PC-9 (cell line): ENCODE results near the gene IL1RAP. TPM values are rescaled to one million over a fixed set of nuclear protein-coding genes. Genes with fewer than 3 reads are reported as not detected.

Experiments
- BruUV-seq: library from RNA; stranded (reverse); fragments of 400-500 nt; replicated peaks from 2 replicates; lab custom pipeline; 2021; lab: Mats Ljungman, UMichigan
- CTCF ChIA-PET: fragments of 300-600 bp; sonication (Branson Sonifier 250); formaldehyde crosslinking; loops from one replicate; lab custom pipeline; 2022; ENCODE audit warnings: antibody characterized with exemption; lab: Charles Lee
- POLR2A ChIA-PET: fragments of 300-600 bp; sonication (Branson Sonifier 250); formaldehyde crosslinking; loops from one replicate; lab custom pipeline; 2022; ENCODE audit warnings: antibody characterized with exemption; ENCODE audit not compliant: unreplicated experiment; lab: Charles Lee
- DNase-seq, 2 experiments: peaks; one replicate each; pipeline versions ENCODE4 v3.0.0 to v3.0.0-alpha.2; 2015 to 2022; ENCODE audit warnings: mixed read lengths in 1 of 2
- H2AFZ ChIP-seq: fragments of 200-600 bp; sonication (generic); 2 replicates; pipeline ENCODE4 v1.8.1; 2017; ENCODE audit warnings: antibody characterized with exemption
- H3F3A ChIP-seq: fragments of 200-600 bp; sonication (generic); 2 replicates; pipeline ENCODE4 v1.8.1; 2017; ENCODE audit warnings: antibody characterized with exemption, mild to moderate bottlenecking, low read depth; ENCODE audit not compliant: insufficient read depth
- H3K27ac ChIP-seq: fragments of 200-600 bp; sonication (generic); 2 replicates; pipeline ENCODE4 v1.6.1; 2016; ENCODE audit warnings: mixed run types
- H3K27me3 ChIP-seq: fragments of 200-600 bp; sonication (generic); 2 replicates; pipeline ENCODE4 v1.6.1; 2016; ENCODE audit warnings: low read depth, mixed run types; ENCODE audit not compliant: insufficient read depth
- H3K36me3 ChIP-seq: fragments of 200-600 bp; sonication (generic); 2 replicates; pipeline ENCODE4 v1.6.1; 2016; ENCODE audit warnings: low read depth, mixed run types
- H3K4me1 ChIP-seq: fragments of 200-600 bp; sonication (generic); replicated peaks from 2 replicates; pipeline ENCODE4 v1.6.1; 2016; ENCODE audit warnings: mixed run types; ENCODE audit not compliant: insufficient read depth
- H3K4me2 ChIP-seq: fragments of 200-600 bp; sonication (generic); 2 replicates; pipeline ENCODE4 v1.6.1; 2017; ENCODE audit warnings: mixed run types
- H3K4me3 ChIP-seq: fragments of 200-600 bp; sonication (generic); 2 replicates; pipeline ENCODE4 v1.6.1; 2016; ENCODE audit warnings: mixed run types
- H3K79me2 ChIP-seq: fragments of 200-600 bp; sonication (generic); 2 replicates; pipeline ENCODE4 v1.6.1; 2017; ENCODE audit warnings: low read depth, mixed run types
- H3K9me2 ChIP-seq: fragments of 200-600 bp; sonication (generic); 2 replicates; pipeline ENCODE4 v1.8.1; 2017; ENCODE audit warnings: mild to moderate bottlenecking; ENCODE audit not compliant: insufficient read depth
- H3K9me3 ChIP-seq: fragments of 200-600 bp; sonication (generic); 2 replicates; pipeline ENCODE4 v1.8.1; 2016; ENCODE audit warnings: low read depth; ENCODE audit not compliant: insufficient read depth
- H4K20me1 ChIP-seq: fragments of 200-600 bp; sonication (generic); 2 replicates; pipeline ENCODE4 v1.8.1; 2017; ENCODE audit not compliant: insufficient read depth
- EZH2 ChIP-seq: fragments of 200-600 bp; sonication (generic); IDR thresholded peaks from 2 replicates; pipeline ENCODE4 v1.8.0; 2017; ENCODE audit warnings: antibody characterized with exemption, low read depth
- intact Hi-C: fragments of 100-400 bp; cut with micrococcal nuclease; formaldehyde crosslinking; loops from one replicate; pipeline ENCODE4 v1.10.0; 2022; ENCODE audit not compliant: unreplicated experiment
- total RNA-seq: library from RNA; stranded (reverse); gene quantifications from 2 replicates; pipeline ENCODE4 v1.2.3, GENCODE V29; 2021
- TF ChIP-seq, protein P1 (sequence below): fragments of 200-600 bp; sonication (generic); conservative IDR thresholded peaks from 2 replicates; pipeline ENCODE4 v1.6.1; 2017; ENCODE audit warnings: mixed run types, antibody characterized with exemption, mild to moderate bottlenecking, moderate library complexity

Gene IL1RAP
- total RNA-seq, 1 experiment from 2014 or later, result 13.3 TPM

DNA sequence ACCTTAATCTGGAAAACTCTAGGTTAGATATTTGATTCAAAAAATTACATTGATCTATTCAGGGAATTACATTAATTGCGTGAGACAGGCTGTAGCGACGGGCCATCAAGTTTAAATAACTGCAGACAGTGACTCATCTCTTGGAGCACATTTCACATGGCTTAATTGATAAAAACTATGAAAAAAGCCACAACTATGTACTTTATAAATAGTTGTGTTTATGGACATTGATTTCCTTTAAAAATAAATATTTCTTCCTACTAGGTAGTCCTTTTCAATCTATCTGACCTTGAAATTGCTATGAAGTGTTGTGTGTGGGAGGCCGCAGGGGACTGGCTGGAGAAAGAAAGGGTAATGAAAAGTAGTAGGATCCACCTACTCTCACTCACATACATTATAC, 157.8 kb downstream of the IL1RAP start:
- Histone ChIP-seq H3K9me3 (no peaks in the 10 kb centered on the region), H3F3A (no peaks in the 10 kb centered on the region), H4K20me1 (no peaks in the 10 kb centered on the region), H2AFZ (no peak overlapping the region), H3K4me2 (no peak overlapping the region), H3K4me3 (no peak overlapping the region), H3K27me3 (no peaks in the 10 kb centered on the region), H3K36me3 (no peaks in the 10 kb centered on the region), H3K9me2 (no peaks in the 10 kb centered on the region), H3K79me2 (no peaks in the 10 kb centered on the region), H3K27ac (no peak overlapping the region), H3K4me1 (no peaks in the 10 kb centered on the region)
- POLR2A ChIA-PET, result no interaction called here
- DNase-seq, result no peak
- intact Hi-C loops, result no loop called here
- BruUV-seq, result no TSS peak
- TF ChIP-seq EZH2, result no peak
- TF ChIP-seq, protein P1, sequence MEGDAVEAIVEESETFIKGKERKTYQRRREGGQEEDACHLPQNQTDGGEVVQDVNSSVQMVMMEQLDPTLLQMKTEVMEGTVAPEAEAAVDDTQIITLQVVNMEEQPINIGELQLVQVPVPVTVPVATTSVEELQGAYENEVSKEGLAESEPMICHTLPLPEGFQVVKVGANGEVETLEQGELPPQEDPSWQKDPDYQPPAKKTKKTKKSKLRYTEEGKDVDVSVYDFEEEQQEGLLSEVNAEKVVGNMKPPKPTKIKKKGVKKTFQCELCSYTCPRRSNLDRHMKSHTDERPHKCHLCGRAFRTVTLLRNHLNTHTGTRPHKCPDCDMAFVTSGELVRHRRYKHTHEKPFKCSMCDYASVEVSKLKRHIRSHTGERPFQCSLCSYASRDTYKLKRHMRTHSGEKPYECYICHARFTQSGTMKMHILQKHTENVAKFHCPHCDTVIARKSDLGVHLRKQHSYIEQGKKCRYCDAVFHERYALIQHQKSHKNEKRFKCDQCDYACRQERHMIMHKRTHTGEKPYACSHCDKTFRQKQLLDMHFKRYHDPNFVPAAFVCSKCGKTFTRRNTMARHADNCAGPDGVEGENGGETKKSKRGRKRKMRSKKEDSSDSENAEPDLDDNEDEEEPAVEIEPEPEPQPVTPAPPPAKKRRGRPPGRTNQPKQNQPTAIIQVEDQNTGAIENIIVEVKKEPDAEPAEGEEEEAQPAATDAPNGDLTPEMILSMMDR, result no peak
- CTCF ChIA-PET, result no interaction called here

DNA sequence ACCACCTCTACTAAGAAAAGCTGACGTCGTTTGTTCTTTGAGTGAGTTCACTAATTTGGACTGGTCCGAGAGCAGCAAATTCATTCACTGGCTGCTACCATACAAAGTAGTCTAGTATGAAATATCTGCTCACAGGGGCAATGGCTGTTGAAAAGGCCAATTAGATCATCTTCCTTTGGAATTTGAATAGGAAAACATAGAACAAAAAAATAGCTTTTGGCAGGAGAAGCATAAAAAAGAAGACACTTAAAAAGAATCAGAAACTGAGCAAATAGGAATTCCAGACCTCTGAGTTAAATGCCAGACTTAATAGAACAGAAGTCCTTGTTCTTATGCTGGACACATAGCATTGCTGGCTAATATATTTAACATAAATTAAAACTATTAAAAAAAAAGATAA, 159.3 kb downstream of the IL1RAP start:
- DNase-seq, result no peak
- H3K4me2 ChIP-seq, result no peak overlapping the region
- H3K9me3 ChIP-seq, result no peaks in the 10 kb centered on the region; the same call in 1 of the 2 replicates
- ChIA-PET CTCF (no interaction called here), POLR2A (no interaction called here)
- no peaks in the 10 kb centered on the region for H4K20me1 ChIP-seq
- H3K9me2 ChIP-seq, result no peaks in the 10 kb centered on the region
- no peaks in the 10 kb centered on the region for H3K79me2 ChIP-seq
- no peak overlapping the region for H2AFZ ChIP-seq
- no TSS peak for BruUV-seq
- H3K36me3 ChIP-seq, result no peaks in the 10 kb centered on the region
- H3K27ac ChIP-seq, result no peak overlapping the region
- intact Hi-C loops, result no loop called here
- H3K4me1 ChIP-seq, result no peaks in the 10 kb centered on the region
- no peak overlapping the region for H3K4me3 ChIP-seq
- H3K27me3 ChIP-seq, result no peaks in the 10 kb centered on the region
- H3F3A ChIP-seq, result no peaks in the 10 kb centered on the region
- no peak for TF ChIP-seq EZH2
- TF ChIP-seq, protein P1, result no peak

DNA sequence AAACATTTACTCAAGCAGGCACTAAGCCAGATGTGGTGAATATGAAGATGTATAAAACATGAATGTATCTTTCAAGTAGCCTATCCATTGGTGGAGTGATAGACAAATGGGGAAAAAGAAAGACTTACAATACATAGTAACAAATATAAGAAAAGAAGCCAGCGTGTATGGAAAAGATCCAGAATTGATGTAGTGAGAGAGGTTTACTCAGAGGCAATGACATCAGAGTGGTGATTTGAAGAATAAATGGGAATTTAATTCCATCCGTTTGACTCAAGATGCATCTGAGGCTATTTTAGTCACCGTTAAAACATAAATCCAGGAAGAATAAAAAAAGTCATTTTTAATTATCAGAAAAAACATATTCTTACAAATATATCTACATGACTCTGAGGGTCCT, 162.6 kb downstream of the IL1RAP start:
- no TSS peak for BruUV-seq
- ChIA-PET POLR2A (no interaction called here), CTCF (no interaction called here)
- no peak overlapping the region for H3K4me2 ChIP-seq
- no peak overlapping the region for H3K27ac ChIP-seq
- H3K4me3 ChIP-seq, result no peak overlapping the region
- H3K4me1 ChIP-seq, result no peaks in the 10 kb centered on the region
- H3K9me2 ChIP-seq, result no peaks in the 10 kb centered on the region
- no peaks in the 10 kb centered on the region for H3K36me3 ChIP-seq
- H3K9me3 ChIP-seq, result no peaks in the 10 kb centered on the region; the same call in 1 of the 2 replicates
- no peaks in the 10 kb centered on the region for H3K27me3 ChIP-seq
- no peak overlapping the region for H2AFZ ChIP-seq
- no peaks in the 10 kb centered on the region for H3F3A ChIP-seq
- no peak for DNase-seq
- no peaks in the 10 kb centered on the region for H3K79me2 ChIP-seq
- TF ChIP-seq EZH2, result no peak
- TF ChIP-seq, protein P1, result no peak
- intact Hi-C loops, result no loop called here
- H4K20me1 ChIP-seq, result no peaks in the 10 kb centered on the region
